Activated naive CD4-positive, alpha-beta T cell treated with anti-CD3 and anti-CD28 coated beads, Interleukin-2, amount 50 U/mL, for 72 hours (primary cell): ENCODE measurements around the gene UBR3. TPM values are rescaled to one million over a fixed set of nuclear protein-coding genes. Genes with fewer than 3 reads are reported as not detected.

Experiments
- ATAC-seq, 2 donors: fragments of 150-1000 bp; cut with Tn5 transposase; 2 replicates each; pipeline ENCODE4 v1.10.0; 2021; ENCODE audit warnings: mild to moderate bottlenecking in 2 of 2, moderate library complexity in 2 of 2
- DNase-seq, 2 donors: peaks; one replicate each; pipeline ENCODE4 v3.0.0; 2021 to 2022; ENCODE audit warnings: low spot score in 2 of 2
- H3K27ac Mint-ChIP-seq, 2 donors: one replicate each; pipeline ENCODE4 v1.8.0; 2022; ENCODE audit warnings: mild to moderate bottlenecking in 2 of 2, mixed read lengths in 2 of 2
- H3K36me3 Mint-ChIP-seq, 2 donors: one replicate each; pipeline ENCODE4 v1.8.0; 2022; ENCODE audit warnings: mixed read lengths in 2 of 2
- H3K9me3 Mint-ChIP-seq, 2 donors: one replicate each; pipeline ENCODE4 v1.8.0; 2022; ENCODE audit warnings: mixed read lengths in 2 of 2
- total RNA-seq, 2 donors: library from RNA; stranded (reverse); gene quantifications; one replicate each; pipeline ENCODE4 v1.2.3, GENCODE V29; 2022

Gene UBR3
- total RNA-seq, 2 donors from 2014 or later: 25.3 to 25.8 TPM

- ATAC-seq (no peak), DNase-seq (no peak)
- Mint-ChIP-seq H3K36me3 (peaks cover 23 to 28% of the 10 kb centered on the region in 2 donors), H3K27ac (no peak overlapping the region), H3K9me3 (peaks cover 4 to 5% of the 10 kb centered on the region in 2 donors)
These were observed 246.0 kb downstream of the UBR3 start for GRCh38 chr2:170073288-170073687.

GRCh38 chr2:170076189-170076588, 248.9 kb downstream of the UBR3 start:
- ATAC-seq (no peak), DNase-seq (no peak)
- peaks cover 7 to 12% of the 10 kb centered on the region in 2 donors for H3K36me3 Mint-ChIP-seq
- no peaks in the 10 kb centered on the region for H3K9me3 Mint-ChIP-seq
- no peak overlapping the region for H3K27ac Mint-ChIP-seq

- Mint-ChIP-seq H3K36me3 (peaks cover 0 to 5% of the 10 kb centered on the region in 2 donors), H3K9me3 (no peaks in the 10 kb centered on the region), H3K27ac (no peak overlapping the region)
- DNase-seq: no peak
- ATAC-seq: no peak
These were observed 250.7 kb downstream of the UBR3 start for GRCh38 chr2:170077830-170078569.

DNA sequence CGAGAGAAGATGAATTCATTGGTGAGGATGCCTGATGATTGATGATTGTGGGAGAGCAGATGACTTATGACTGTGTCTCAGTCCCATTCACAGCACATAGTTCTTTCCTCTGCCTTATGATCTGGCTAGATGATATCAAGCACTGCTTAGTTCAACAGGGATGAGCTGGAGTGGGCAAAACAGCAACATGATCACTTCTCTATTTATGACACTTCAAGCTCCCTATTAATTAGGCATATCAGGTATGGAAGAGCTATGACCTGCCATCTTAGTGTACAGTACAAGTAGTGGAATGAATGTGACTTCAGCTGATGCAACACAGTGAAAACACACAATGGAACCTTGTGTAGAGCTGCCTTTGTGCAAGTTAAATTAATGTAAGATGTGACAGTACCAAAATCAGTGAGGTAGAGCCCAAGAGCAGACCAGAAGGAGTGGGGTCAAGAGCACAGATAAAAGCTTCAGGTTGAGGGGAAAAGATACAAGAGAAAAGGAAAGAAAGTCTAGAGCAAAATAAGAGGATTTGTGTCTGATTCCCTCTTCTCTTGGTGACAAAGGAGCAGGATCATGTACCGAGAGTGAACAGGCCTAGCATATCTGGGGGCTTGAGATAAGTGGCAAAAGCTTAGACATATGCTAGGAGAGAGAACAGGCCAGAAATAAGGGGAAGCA, 257.7 kb downstream of the UBR3 start:
- ATAC-seq (peak; percentile 41 to 43), DNase-seq (no peak)
- no peaks in the 10 kb centered on the region for H3K9me3 Mint-ChIP-seq
- H3K36me3 Mint-ChIP-seq: no peaks in the 10 kb centered on the region
- no peak overlapping the region for H3K27ac Mint-ChIP-seq

DNA sequence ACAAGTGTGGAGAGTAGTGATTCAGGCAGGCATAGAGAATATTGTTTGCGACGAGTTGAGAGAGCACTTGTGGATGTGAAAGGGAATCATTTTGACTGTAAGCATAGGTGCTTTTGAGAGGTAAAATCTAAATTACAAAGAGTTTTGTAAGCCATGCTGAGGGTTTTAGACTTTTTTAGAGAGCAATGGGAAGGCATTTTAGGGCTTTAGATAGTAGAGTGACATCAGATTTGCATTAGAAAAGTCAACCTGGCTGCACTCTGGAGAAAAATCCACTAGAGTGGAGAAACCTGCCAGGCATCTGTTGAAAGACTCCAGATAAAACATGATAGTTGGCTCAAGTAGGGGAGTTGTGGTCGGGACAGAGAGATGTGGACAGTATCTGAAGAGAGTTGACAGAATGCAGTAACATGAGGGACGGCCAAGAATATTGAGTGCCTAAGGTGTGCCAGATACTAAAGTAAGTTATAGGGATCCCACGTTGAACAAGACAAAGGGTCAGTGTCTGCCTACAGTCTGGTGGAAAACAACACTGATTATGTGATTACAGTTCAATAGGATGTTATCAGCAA, 258.9 kb downstream of the UBR3 start:
- no peak for ATAC-seq
- H3K36me3 Mint-ChIP-seq: no peaks in the 10 kb centered on the region
- H3K9me3 Mint-ChIP-seq: peaks cover 5 to 7% of the 10 kb centered on the region in 2 donors
- no peak overlapping the region for H3K27ac Mint-ChIP-seq
- DNase-seq: no peak

GRCh38 chr2:170086751-170087412, 259.6 kb downstream of the UBR3 start:
- Mint-ChIP-seq H3K9me3 (peaks cover 5 to 7% of the 10 kb centered on the region in 2 donors), H3K27ac (no peak overlapping the region), H3K36me3 (no peaks in the 10 kb centered on the region)
- ATAC-seq: no peak
- no peak for DNase-seq

GRCh38 chr2:170087413-170087793, 260.1 kb downstream of the UBR3 start:
- Mint-ChIP-seq H3K36me3 (no peaks in the 10 kb centered on the region), H3K27ac (no peak overlapping the region), H3K9me3 (peaks cover 5 to 7% of the 10 kb centered on the region in 2 donors)
- DNase-seq (no peak), ATAC-seq (no peak)

GRCh38 chr2:170088776-170089175, 261.5 kb downstream of the UBR3 start:
- Mint-ChIP-seq H3K36me3 (no peaks in the 10 kb centered on the region), H3K27ac (no peak overlapping the region), H3K9me3 (peaks cover 5 to 10% of the 10 kb centered on the region in 2 donors)
- ATAC-seq: no peak
- DNase-seq: no peak

GRCh38 chr2:170090229-170090628, 263.0 kb downstream of the UBR3 start:
- no peaks in the 10 kb centered on the region for H3K36me3 Mint-ChIP-seq
- H3K27ac Mint-ChIP-seq: no peak overlapping the region
- ATAC-seq (no peak), DNase-seq (no peak)
- peaks cover 5 to 10% of the 10 kb centered on the region in 2 donors for H3K9me3 Mint-ChIP-seq

- no peak for ATAC-seq
- no peaks in the 10 kb centered on the region for H3K36me3 Mint-ChIP-seq
- no peak for DNase-seq
- no peak overlapping the region for H3K27ac Mint-ChIP-seq
- H3K9me3 Mint-ChIP-seq: peaks cover 5 to 10% of the 10 kb centered on the region in 2 donors
These were observed 264.2 kb downstream of the UBR3 start for GRCh38 chr2:170091436-170091835.

- H3K9me3 Mint-ChIP-seq: peaks cover 5 to 10% of the 10 kb centered on the region in 2 donors
These were observed 265.3 kb downstream of the UBR3 start for GRCh38 chr2:170092436-170093060.

GRCh38 chr2:170095380-170095779, 268.1 kb downstream of the UBR3 start:
- DNase-seq (no peak), ATAC-seq (no peak)
- Mint-ChIP-seq H3K27ac (no peak overlapping the region), H3K36me3 (no peaks in the 10 kb centered on the region), H3K9me3 (peaks cover 4 to 9% of the 10 kb centered on the region in 2 donors)

More at GRCh38 chr2:170092436-170093060, 265.3 kb downstream of the UBR3 start:
- Mint-ChIP-seq H3K27ac (no peak overlapping the region), H3K36me3 (no peaks in the 10 kb centered on the region)
- no peak for ATAC-seq
- DNase-seq: no peak

DNA sequence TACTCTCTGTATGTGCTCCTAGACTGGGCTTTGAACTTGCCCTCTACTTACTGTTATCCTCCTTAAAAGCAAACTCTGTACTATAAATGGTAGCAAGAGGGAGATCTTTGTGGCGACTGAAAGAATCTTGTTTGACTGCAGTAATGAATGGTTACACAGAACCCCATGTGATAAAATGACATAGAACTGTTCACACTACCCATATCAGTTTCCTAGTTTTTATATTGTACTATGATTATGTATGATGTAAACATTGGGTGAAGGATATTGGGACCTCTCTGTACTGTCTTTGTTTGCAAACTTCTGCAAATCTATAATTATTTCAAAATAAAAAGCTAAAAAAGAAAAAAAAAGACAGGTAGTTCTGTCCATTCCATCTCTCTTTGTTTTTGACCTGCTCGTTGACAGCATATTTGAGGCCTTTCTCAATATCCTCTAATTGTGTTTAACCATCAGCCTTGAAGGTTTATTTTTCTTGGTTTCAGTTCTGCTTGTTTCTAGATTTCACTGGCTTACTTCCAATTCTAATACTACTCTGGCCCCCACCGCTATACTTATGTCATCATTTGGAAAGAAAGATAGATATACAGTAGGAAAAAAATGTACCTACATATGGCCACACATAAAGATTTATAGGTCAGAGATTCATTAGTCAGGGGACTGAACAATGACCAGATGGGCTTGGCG, 271.5 kb downstream of the UBR3 start:
- H3K27ac Mint-ChIP-seq: no peak overlapping the region
- DNase-seq (no peak), ATAC-seq (no peak)
- H3K9me3 Mint-ChIP-seq: no peaks in the 10 kb centered on the region
- H3K36me3 Mint-ChIP-seq: no peaks in the 10 kb centered on the region

GRCh38 chr2:170101789-170102188, 274.5 kb downstream of the UBR3 start:
- no peak overlapping the region for H3K27ac Mint-ChIP-seq
- no peaks in the 10 kb centered on the region for H3K9me3 Mint-ChIP-seq
- ATAC-seq: no peak
- no peak for DNase-seq
- H3K36me3 Mint-ChIP-seq: no peaks in the 10 kb centered on the region

GRCh38 chr2:170106102-170106840, 279.0 kb downstream of the UBR3 start:
- Mint-ChIP-seq H3K9me3 (no peaks in the 10 kb centered on the region), H3K27ac (no peak overlapping the region), H3K36me3 (no peaks in the 10 kb centered on the region)
- ATAC-seq (no peak), DNase-seq (no peak)
